C4-2B (cell line): ENCODE measurements around the gene CNGA1.

Source experiments
- CTCF ChIP-seq: fragments of 450-650 bp; conservative IDR thresholded peaks from 2 replicates; pipeline ENCODE4 v1.5.1; 2017; ENCODE audit warnings: mild to moderate bottlenecking
- ZFX ChIP-seq: fragments of 450-650 bp; IDR thresholded peaks from 2 replicates; pipeline ENCODE4 v1.6.1; 2017

- TF ChIP-seq CTCF (no peak), ZFX (no peak)
These were observed 41.9 kb downstream of the CNGA1 start for GRCh38 chr4:47974566-47974965.
